IPS DF 19.7 (cell line): ENCODE results near the gene BPIFB3.

Experiments
- DNase-seq: peaks from one replicate; pipeline ENCODE4 v3.0.0-alpha.2; 2013; ENCODE audit warnings: low read depth, low spot score

The BPIFB3 gene, protein sequence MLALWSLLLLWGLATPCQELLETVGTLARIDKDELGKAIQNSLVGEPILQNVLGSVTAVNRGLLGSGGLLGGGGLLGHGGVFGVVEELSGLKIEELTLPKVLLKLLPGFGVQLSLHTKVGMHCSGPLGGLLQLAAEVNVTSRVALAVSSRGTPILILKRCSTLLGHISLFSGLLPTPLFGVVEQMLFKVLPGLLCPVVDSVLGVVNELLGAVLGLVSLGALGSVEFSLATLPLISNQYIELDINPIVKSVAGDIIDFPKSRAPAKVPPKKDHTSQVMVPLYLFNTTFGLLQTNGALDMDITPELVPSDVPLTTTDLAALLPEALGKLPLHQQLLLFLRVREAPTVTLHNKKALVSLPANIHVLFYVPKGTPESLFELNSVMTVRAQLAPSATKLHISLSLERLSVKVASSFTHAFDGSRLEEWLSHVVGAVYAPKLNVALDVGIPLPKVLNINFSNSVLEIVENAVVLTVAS

DNA sequence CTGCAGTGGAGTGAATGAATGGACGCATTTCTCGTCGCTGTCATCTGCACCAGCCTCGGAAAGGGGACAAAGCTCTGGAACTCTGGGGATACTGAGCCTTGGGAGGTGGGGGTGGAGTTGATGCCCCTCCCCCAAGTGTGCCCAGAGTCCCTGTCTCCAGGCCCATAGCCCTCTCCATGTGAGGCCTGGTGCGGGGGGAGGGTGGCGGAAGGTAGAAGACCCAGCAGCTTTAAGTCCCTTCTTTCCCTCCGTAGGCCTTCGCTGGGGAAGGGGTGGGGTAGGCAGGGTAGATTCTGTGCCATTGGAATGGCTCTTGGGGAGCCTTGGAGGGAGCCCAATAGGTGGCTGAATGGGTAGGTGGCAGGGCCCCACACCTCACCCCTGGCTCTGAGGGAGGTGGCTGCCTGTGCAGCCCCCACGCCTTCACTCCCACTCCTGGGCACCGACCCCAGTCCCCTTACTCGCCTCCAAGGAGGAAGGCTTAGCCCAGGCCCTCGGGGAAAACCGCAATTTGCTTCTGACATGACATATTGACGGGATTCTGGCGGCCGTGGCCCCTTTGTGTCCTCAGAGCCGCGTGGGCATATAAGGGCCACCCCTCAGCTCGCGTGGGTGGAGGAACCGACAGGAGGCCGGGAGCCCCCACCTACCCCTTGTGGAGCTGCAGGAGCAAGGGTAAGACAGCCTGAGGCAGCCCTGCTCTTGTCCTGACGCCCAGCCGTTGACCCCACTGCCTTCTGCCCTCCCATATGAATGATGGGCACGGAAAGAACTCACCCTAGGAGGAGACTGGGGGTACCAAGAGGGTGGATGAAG lies at the start of gene BPIFB3:
Gene BPIFB3, plus strand, starts transcription at position 613 of the 816 bp plus-strand sequence. CDS start 1,533 bp downstream, outside the sequence.
- DNase-seq: no peak

- no peak for DNase-seq
Measured at GRCh38 chr20:33004141-33004751, 49.5 kb upstream of the BPIFB3 start, which contains the start of gene SUN5. Gene SUN5 (minus strand): TSS chr20:33004433. CDS start chr20:33004340, 93 bp downstream.

- no peak for DNase-seq
Measured at GRCh38 chr20:33005132-33005566, 48.6 kb upstream of the BPIFB3 start.

GRCh38 chr20:33005908-33006775 lies 47.6 kb upstream of the BPIFB3 start:
- DNase-seq: no peak

DNA sequence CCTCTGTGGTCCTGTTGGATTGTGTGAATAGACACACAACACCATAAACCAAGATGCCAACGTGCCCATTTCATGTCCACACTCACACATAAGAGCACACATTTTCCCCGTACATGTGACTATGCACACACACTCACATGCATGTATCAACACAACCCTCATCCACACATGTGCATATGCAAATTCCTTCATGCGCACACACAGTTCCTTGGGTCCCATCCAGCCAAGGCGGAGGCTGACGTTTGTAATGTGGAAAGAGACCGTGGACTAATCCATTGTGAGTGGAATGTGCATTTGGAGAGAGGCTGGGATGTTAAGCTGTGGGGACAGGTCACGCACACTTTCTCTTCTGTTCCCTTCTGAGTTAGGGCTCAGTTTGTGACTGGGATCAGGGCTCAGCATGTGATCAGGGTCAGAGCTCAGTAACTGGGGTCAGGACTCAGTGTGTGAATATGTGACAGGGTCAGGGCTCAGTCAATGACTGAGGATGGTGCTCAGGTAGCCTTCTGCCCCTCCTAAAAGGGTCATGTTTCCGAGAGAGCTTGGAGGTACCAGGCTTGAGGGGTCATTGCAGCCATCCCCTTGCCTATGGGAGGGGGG lies 46.8 kb upstream of the BPIFB3 start:
- DNase-seq: no peak

- no peak for DNase-seq
Measured at GRCh38 chr20:33007376-33008335, 46.0 kb upstream of the BPIFB3 start, which contains the start of gene BPIFB2. Gene BPIFB2 (plus strand): TSS chr20:33007704. CDS start chr20:33008575, 871 bp downstream.

DNA sequence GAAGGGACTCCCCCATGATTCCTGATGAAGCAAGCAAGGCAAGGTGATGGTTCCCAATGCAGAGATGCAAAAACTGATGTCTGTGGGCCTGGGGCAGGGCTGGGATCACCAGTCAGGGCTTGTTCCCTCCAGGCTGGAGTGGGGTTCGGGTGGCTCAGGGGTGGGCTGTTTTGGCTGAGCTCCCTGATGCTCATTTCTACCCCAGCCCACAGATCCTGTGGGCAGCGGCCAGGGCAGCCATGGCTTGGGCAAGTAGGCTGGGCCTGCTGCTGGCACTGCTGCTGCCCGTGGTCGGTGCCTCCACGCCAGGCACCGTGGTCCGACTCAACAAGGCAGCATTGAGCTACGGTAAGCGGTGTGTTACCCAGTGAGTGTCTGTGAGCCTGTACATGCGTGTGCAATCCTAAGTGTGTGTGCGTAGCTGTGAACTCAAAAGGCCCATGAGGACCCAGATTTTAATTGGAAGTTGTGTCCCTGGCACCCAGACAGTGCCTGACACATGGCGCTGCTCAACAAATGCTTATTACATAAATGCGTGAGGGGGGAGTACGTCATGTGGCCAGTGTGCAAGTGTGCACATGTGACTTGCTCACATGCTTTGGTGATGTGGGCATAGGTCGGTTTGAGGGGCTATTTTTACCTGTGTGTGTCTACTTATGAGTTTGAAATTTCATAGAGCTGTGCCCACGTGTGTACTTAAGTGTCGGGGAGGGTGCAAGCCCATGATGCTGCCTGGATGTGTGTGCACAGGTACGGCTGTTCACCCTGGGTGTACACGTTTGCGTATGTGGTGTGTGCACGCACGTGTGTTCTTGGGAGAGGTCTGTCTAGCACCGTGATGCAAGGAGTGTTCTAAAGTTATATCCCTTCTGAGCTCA lies 45.1 kb upstream of the BPIFB3 start:
- DNase-seq: no peak

- DNase-seq: no peak
Measured at GRCh38 chr20:33009214-33010132, 44.2 kb upstream of the BPIFB3 start.

DNA sequence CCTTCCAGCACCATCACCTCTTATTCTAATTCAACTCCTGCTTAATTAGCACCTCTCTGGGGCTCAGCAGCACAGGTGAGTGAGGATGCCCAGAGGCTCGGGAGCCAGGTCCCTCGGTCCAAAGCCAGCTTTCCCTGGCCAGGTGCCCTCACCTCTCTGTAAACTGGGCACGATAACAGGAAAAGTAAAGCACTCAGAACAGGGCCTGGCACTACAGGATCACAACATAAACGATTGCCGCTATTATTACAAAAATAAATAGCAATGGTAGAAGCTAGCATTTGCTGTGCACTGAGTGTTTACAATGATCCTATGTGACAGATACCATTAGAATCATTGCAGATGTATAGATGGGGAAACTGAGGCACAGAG lies 43.6 kb upstream of the BPIFB3 start:
- no peak for DNase-seq

DNA sequence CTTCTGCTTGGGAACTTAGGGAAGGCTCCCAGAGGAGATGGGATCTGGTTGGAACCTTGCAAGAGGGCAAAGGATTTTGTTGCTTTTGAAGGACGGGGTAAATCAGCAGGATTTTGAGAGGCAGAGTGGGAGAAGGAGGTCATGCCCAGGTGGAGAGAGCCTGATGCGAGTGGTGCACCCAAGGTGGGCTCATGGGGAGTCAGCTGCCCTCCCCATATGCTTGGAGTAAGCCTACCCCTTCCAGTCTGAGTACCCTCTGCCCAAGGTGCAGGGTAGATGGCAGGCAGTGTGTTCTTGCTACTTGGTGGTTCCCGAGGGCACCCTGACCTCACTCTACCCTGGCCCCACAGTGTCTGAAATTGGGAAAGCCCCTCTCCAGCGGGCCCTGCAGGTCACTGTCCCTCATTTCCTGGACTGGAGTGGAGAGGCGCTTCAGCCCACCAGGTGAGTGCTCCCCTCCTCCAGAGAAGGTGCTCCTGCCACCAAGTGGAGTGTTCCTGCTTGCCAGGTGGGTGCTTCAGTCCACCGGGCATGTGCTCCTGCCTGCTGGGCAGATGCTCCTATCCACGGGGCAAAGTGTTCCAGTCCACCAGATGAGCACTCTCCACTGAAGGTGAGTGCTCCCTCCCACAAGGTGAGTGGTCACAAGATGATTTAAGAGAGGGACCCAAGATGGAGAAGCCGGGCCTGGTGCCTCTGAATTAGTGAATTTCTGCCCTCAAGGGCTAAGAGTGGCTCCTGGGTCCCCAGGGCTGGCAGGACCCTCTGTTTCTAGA lies 42.8 kb upstream of the BPIFB3 start:
- DNase-seq: no peak

DNA sequence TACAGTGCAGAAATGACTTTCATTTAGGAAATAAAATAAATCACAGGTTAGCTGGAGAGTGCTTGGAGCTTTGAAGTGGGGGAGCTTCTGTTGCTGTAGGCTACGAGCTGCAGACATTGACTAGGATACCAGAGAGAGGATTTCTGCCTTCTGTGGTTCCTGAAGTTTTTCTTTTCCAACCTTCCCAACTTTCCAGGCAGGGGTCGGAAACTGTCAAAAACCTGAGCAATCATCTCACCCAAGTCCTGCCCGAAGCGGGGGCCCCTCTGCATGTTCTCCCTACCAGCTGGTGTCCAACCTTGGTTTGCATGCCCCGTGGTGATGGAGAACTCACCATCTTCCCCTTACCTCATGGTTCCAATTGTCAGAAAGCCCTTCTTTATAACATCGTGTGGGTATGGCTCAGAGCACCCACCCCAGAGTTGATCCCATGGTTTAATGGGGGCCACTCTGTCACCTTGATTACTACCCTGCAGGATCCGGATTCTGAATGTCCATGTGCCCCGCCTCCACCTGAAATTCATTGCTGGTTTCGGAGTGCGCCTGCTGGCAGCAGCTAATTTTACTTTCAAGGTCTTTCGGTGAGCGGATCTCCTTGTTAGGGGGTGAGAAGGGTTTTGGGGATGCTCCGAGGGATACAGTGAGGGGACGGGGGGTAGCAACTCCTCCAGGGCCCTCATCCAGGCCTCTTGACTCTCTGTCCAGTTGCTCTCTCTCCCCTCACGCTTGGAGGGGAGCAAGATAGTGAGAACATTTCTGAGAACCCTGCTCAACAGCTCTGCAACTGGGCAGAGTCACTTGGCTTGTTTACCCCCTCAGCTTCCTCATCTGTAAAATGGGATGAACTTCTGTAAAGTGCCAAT lies 41.1 kb upstream of the BPIFB3 start:
- DNase-seq: no peak

DNA sequence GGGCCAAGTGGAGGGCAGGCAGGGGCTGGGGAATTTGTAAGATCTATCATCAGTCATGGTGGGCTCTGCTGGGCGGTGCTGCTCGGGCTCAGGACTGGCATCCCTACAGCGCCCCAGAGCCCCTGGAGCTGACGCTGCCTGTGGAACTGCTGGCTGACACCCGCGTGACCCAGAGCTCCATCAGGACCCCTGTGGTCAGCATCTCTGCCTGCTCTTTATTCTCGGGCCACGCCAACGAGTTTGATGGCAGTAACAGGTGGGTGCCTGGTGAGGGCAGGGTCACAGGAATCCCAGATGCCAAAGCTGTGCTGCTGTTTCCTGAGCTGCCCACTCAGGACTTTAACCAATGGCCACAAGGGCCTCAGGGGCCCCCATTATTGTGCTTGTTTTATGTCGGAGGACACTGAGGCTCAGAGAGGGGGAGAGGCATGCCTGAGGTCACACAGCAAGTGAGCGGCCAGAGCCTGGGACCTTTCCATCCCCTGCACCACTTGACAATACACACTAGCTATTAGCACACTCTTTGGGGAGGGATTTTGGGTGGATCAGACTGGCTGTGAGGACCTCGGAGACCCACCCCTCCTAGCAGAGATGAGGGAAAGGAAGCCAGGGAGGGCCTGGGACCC lies 39.9 kb upstream of the BPIFB3 start:
- no peak for DNase-seq

DNA sequence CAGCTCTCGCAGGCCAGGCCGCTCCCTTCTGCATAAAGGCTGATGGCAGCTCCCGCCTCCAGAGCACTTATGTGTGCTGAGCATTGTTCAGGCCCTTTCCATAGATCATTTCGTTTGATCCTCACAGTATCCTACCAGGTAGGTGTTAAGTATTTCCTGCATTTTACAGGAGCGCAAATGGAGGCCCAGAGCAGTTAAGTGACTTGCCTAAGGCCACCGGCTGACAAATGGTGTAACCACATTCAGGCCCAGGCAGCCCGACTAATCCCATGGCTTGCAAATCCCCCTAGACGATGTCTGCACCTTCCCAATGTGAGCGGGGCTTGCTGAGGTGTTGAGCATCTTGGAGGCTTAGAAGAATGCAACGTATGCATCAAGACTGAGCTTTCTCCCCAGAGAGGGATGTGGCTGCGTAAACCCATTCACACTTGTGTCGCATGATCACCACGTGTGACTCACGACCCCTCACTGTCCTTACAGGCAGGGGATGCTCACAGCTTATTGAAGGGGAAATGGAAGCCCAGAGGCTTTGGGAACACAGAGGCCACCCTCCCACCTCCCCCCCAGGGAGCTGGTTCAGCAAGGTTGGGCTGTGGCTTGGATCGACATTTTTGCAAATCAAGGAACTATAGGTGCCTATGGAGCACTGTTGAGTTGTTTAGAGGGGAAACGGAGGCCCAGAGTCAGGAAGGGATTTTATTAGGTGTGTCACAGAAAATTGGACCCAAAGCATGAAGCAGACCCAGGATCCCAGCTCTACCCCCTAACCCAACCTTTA lies 39.2 kb upstream of the BPIFB3 start:
- no peak for DNase-seq

DNA sequence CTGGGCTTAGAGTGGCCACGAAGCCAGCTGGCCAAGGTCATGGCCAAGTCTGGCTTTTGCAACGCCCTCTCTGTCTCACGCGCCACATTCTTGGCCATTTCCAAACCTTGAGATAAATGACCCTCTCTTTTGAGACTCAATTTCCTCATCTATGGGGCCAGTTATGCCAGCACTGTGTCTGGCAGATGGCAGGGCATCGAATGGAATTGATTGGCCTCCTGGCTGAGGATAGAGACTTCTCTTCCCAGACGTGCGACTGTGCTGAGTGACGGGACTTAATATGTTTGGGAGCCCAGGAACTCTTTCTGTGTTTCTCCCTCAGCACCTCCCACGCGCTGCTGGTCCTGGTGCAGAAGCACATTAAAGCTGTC lies 38.6 kb upstream of the BPIFB3 start:
- no peak for DNase-seq
